Naive thymus-derived CD4-positive, alpha-beta T cell (primary cell): ENCODE measurements around the gene EXO5. TPM values are rescaled to one million over a fixed set of nuclear protein-coding genes. Genes with fewer than 3 reads are reported as not detected.
"Not testable (repeated sequence)": the region's sequence is repeated elsewhere in the genome, so short reads cannot be mapped to it uniquely, and the experiment has no call there.

Experiments
- ATAC-seq: fragments of 150-1000 bp; cut with Tn5 transposase; 2 replicates; pipeline ENCODE4 v1.10.0; 2021; ENCODE audit warnings: mild to moderate bottlenecking, moderate library complexity
- CTCF ChIA-PET: fragments of 350-600 bp; sonication (Branson Sonifier 250); formaldehyde crosslinking; loops from one replicate; lab custom pipeline; 2021; ENCODE audit warnings: antibody characterized with exemption; lab: Charles Lee
- POLR2A ChIA-PET: fragments of 350-600 bp; sonication (Branson Sonifier 250); formaldehyde crosslinking; loops from one replicate; lab custom pipeline; 2021; ENCODE audit warnings: antibody characterized with exemption, inconsistent platforms; lab: Charles Lee
- DNase-seq, 9 donors: peaks; one replicate each; pipeline versions ENCODE4 v3.0.0 to v3.0.0-alpha.2; 2020 to 2022; ENCODE audit warnings: mixed read lengths in 1 of 9
- H3K27ac ChIP-seq: one replicate; pipeline ENCODE4 v1.7.0; 2013; ENCODE audit warnings: mild to moderate bottlenecking, low read depth, low read length, moderate library complexity
- H3K27me3 ChIP-seq, 2 donors: one replicate each; pipeline ENCODE4 v1.7.0; 2013; ENCODE audit warnings: low read length in 2 of 2, mild to moderate bottlenecking in 2 of 2, moderate library complexity in 2 of 2; ENCODE audit not compliant: control insufficient read depth in 2 of 2, insufficient read depth in 2 of 2
- H3K36me3 ChIP-seq, 3 experiments: 1 replicate in 2 of 3; 2 replicates in 1 of 3; pipeline ENCODE4 v1.7.0; 2013; ENCODE audit warnings: low read length in 3 of 3, mild to moderate bottlenecking in 3 of 3, moderate library complexity in 1 of 3; ENCODE audit not compliant: insufficient read depth in 3 of 3, control insufficient read depth in 2 of 3
- H3K4me1 ChIP-seq, 2 donors: one replicate each; pipeline ENCODE4 v1.7.0; 2013; ENCODE audit warnings: low read length in 2 of 2, mild to moderate bottlenecking in 2 of 2, moderate library complexity in 1 of 2; ENCODE audit not compliant: control insufficient read depth in 2 of 2, insufficient read depth in 2 of 2
- H3K4me3 ChIP-seq: 2 replicates; pipeline ENCODE4 v1.7.0; 2013; ENCODE audit warnings: mild to moderate bottlenecking, low read length
- H3K9me3 ChIP-seq, 3 experiments: 1 replicate in 2 of 3; 2 replicates in 1 of 3; pipeline ENCODE4 v1.7.0; 2013; ENCODE audit warnings: low read length in 3 of 3; ENCODE audit not compliant: control insufficient read depth in 2 of 3
- H3K27ac Mint-ChIP-seq, 9 donors: one replicate each; pipeline ENCODE4 v1.8.0; 2020 to 2022; ENCODE audit warnings: mixed read lengths in 9 of 9, mild to moderate bottlenecking in 8 of 9, moderate library complexity in 5 of 9, inconsistent platforms in 2 of 9
- H3K27me3 Mint-ChIP-seq, 5 donors: one replicate each; pipeline ENCODE4 v1.8.0; 2021 to 2022; ENCODE audit warnings: mixed read lengths in 5 of 5, mild to moderate bottlenecking in 1 of 5
- H3K36me3 Mint-ChIP-seq, 5 donors: one replicate each; pipeline ENCODE4 v1.8.0; 2020 to 2022; ENCODE audit warnings: mixed read lengths in 5 of 5, mild to moderate bottlenecking in 3 of 5, inconsistent platforms in 1 of 5
- H3K4me1 Mint-ChIP-seq, 7 donors: one replicate each; pipeline ENCODE4 v1.8.0; 2020 to 2022; ENCODE audit warnings: mixed read lengths in 7 of 7, mild to moderate bottlenecking in 3 of 7, inconsistent platforms in 1 of 7
- H3K4me3 Mint-ChIP-seq, 10 donors: one replicate each; pipeline ENCODE4 v1.8.0; 2020 to 2022; ENCODE audit warnings: mild to moderate bottlenecking in 10 of 10, mixed read lengths in 10 of 10, moderate library complexity in 6 of 10, inconsistent platforms in 2 of 10
- H3K9me3 Mint-ChIP-seq, 11 donors: one replicate each; pipeline ENCODE4 v1.8.0; 2020 to 2022; ENCODE audit warnings: mixed read lengths in 11 of 11, mild to moderate bottlenecking in 4 of 11, inconsistent platforms in 1 of 11, moderate library complexity in 1 of 11
- intact Hi-C, 2 donors: fragments of 100-400 bp; cut with micrococcal nuclease; formaldehyde crosslinking; loops; one replicate each; pipeline ENCODE4 v1.15.1; 2023
- polyA plus RNA-seq, 2 donors: library from polyadenylated mRNA; unstranded; fragments of 300-500 nt; fragmentation: Illumina TruSeq; gene quantifications; one replicate each; pipeline ENCODE4 v1.2.3, GENCODE V29; 2021
- total RNA-seq, 6 experiments: library from RNA in 5 of 6; stranded (reverse) in 5 of 6; gene quantifications; 1 replicate in 5 of 6; 2 replicates in 1 of 6; pipeline ENCODE4 v1.2.3 and lab custom pipeline; 2021 to 2026

Gene EXO5
- total and polyA plus RNA-seq, 7 experiments from 2014 or later, result 5.2 to 14.1 (median 8.6) TPM

GRCh38 chr1:40477678-40478053 lies 30.9 kb upstream of the EXO5 start:
- peaks cover 0 to 16% (median 0%) of the 10 kb centered on the region in 3 experiments for H3K36me3 ChIP-seq
- H3K4me3 ChIP-seq, result peak overlapping the region; percentile 85
- H3K4me1 ChIP-seq, result peaks cover 0 to 5% of the 10 kb centered on the region in 2 donors
- peak overlapping the region; percentile 64 for H3K27ac ChIP-seq
- DNase-seq (peak in 2 of 9 donors; percentile 8 to 39), ATAC-seq (peak; percentile 19)
- Mint-ChIP-seq H3K36me3 (peaks cover 24 to 61% (median 44%) of the 10 kb centered on the region in 5 donors), H3K27ac (peak overlapping the region; percentile 47 to 93 (median 81)), H3K9me3 (peaks cover 11 to 92% (median 48%) of the 10 kb centered on the region in 11 donors), H3K4me3 (peak overlapping the region; percentile 80 to 94 (median 88)), H3K27me3 (no peaks in the 10 kb centered on the region), H3K4me1 (peaks cover 12 to 34% (median 27%) of the 10 kb centered on the region in 7 donors)
- ChIA-PET CTCF (no interaction called here), POLR2A (interaction anchor here (1.1 to 1.7 kb wide), 3 partner anchors 12 to 54 kb away, joined by 3 to 4 read pairs (median 4); partner anchors contain the start of gene ZNF684)
- intact Hi-C loops, result loop anchor here (1.0 to 2.0 kb wide), 3 partner anchors 27 to 54 kb away; partner anchors contain the start of genes EXO5 (in 2 of the 2), ZFP69B (in 2 of the 2) and ZNF684 (in 1 of the 2)
- H3K9me3 ChIP-seq, result peaks cover 0 to 46% (median 0%) of the 10 kb centered on the region in 3 experiments
- H3K27me3 ChIP-seq, result no peaks in the 10 kb centered on the region

GRCh38 chr1:40478276-40478675 lies 30.3 kb upstream of the EXO5 start:
- CTCF ChIA-PET, result no interaction called here
- H3K27ac Mint-ChIP-seq, result peak overlapping the region; percentile 52 to 93 (median 81)

GRCh38 chr1:40479156-40479555 lies 29.4 kb upstream of the EXO5 start:
- Histone ChIP-seq H3K27me3 (no peaks in the 10 kb centered on the region), H3K4me1 (peaks cover 0 to 5% of the 10 kb centered on the region in 2 donors), H3K4me3 (no peak overlapping the region), H3K27ac (no peak overlapping the region), H3K36me3 (peaks cover 0 to 26% (median 0%) of the 10 kb centered on the region in 3 experiments), H3K9me3 (peaks cover 0 to 37% (median 0%) of the 10 kb centered on the region in 3 experiments)
- H3K4me1 Mint-ChIP-seq, result peaks cover 12 to 34% (median 27%) of the 10 kb centered on the region in 7 donors
- no peak for DNase-seq
- ChIA-PET POLR2A (no interaction called here), CTCF (no interaction called here)
- intact Hi-C loops, result no loop called here
- no peak for ATAC-seq
- H3K36me3 Mint-ChIP-seq, result peaks cover 19 to 69% (median 53%) of the 10 kb centered on the region in 5 donors
- peaks cover 4 to 91% (median 44%) of the 10 kb centered on the region in 11 donors for H3K9me3 Mint-ChIP-seq
- H3K4me3 Mint-ChIP-seq, result peak overlapping the region in 6 of 10 donors; percentile 6 to 92 (median 71)
- peak overlapping the region in 5 of 9 donors; percentile 57 to 84 (median 73) for H3K27ac Mint-ChIP-seq
- no peaks in the 10 kb centered on the region for H3K27me3 Mint-ChIP-seq

More at GRCh38 chr1:40478276-40478675, 30.3 kb upstream of the EXO5 start:
- POLR2A ChIA-PET, result interaction anchor here (0.7 to 1.7 kb wide), 4 partner anchors 12 to 94 kb away, joined by 3 to 4 read pairs (median 4); partner anchors contain the start of gene ZNF684
- Mint-ChIP-seq H3K9me3 (peaks cover 6 to 92% (median 47%) of the 10 kb centered on the region in 11 donors), H3K27me3 (no peaks in the 10 kb centered on the region), H3K4me1 (peaks cover 12 to 34% (median 27%) of the 10 kb centered on the region in 7 donors), H3K4me3 (peak overlapping the region; percentile 80 to 94 (median 88)), H3K36me3 (peaks cover 19 to 65% (median 48%) of the 10 kb centered on the region in 5 donors)
- ATAC-seq, result no peak
- H3K27ac ChIP-seq, result no peak overlapping the region
- peaks cover 0 to 5% of the 10 kb centered on the region in 2 donors for H3K4me1 ChIP-seq
- H3K36me3 ChIP-seq, result peaks cover 0 to 22% (median 0%) of the 10 kb centered on the region in 3 experiments
- DNase-seq, result no peak
- H3K9me3 ChIP-seq, result peaks cover 0 to 44% (median 0%) of the 10 kb centered on the region in 3 experiments
- peak overlapping the region; percentile 85 for H3K4me3 ChIP-seq
- H3K27me3 ChIP-seq, result no peaks in the 10 kb centered on the region
- intact Hi-C loops, result no loop called here

- peaks cover 23 to 86% (median 67%) of the 10 kb centered on the region in 11 donors for H3K9me3 Mint-ChIP-seq
- H3K36me3 Mint-ChIP-seq, result peaks cover 39 to 79% (median 77%) of the 10 kb centered on the region in 5 donors
- ATAC-seq, result no peak
These were observed 13.2 kb upstream of the EXO5 start for GRCh38 chr1:40495315-40495903.

GRCh38 chr1:40502651-40503050 lies 5.9 kb upstream of the EXO5 start:
- H3K27ac Mint-ChIP-seq, H3K4me1 ChIP-seq, H3K4me3 ChIP-seq, intact Hi-C loops, H3K27ac ChIP-seq, CTCF ChIA-PET, H3K36me3 ChIP-seq, ATAC-seq, H3K27me3 ChIP-seq, H3K27me3 Mint-ChIP-seq, DNase-seq, POLR2A ChIA-PET, H3K4me3 Mint-ChIP-seq: not testable (repeated sequence)
- Mint-ChIP-seq H3K36me3 (peaks cover 24 to 69% (median 64%) of the 10 kb centered on the region in 5 donors), H3K4me1 (peaks cover 0 to 12% (median 1%) of the 10 kb centered on the region in 7 donors), H3K9me3 (peaks cover 14 to 95% (median 60%) of the 10 kb centered on the region in 11 donors)
- peaks cover 4 to 64% (median 21%) of the 10 kb centered on the region in 3 experiments for H3K9me3 ChIP-seq

More at GRCh38 chr1:40495315-40495903, 13.2 kb upstream of the EXO5 start:
- Histone ChIP-seq H3K36me3 (peaks cover 0 to 49% (median 9%) of the 10 kb centered on the region in 3 experiments), H3K9me3 (peaks cover 4 to 66% (median 22%) of the 10 kb centered on the region in 3 experiments), H3K4me1 (no peaks in the 10 kb centered on the region), H3K27ac (no peak overlapping the region), H3K4me3 (no peak overlapping the region), H3K27me3 (no peaks in the 10 kb centered on the region)
- no peak overlapping the region for H3K27ac Mint-ChIP-seq
- DNase-seq, result no peak
- POLR2A ChIA-PET, result no interaction called here
- H3K4me1 Mint-ChIP-seq, result no peaks in the 10 kb centered on the region
- H3K27me3 Mint-ChIP-seq, result no peaks in the 10 kb centered on the region
- CTCF ChIA-PET, result no interaction called here
- intact Hi-C loops, result no loop called here
- no peak overlapping the region for H3K4me3 Mint-ChIP-seq

- no peak for DNase-seq
- peak overlapping the region; percentile 44 to 91 (median 72) for H3K27ac Mint-ChIP-seq
- CTCF ChIA-PET, result no interaction called here
- no peaks in the 10 kb centered on the region for H3K27me3 ChIP-seq
- no peaks in the 10 kb centered on the region for H3K4me1 ChIP-seq
- peak overlapping the region; percentile 76 to 93 (median 91) for H3K4me3 Mint-ChIP-seq
- ATAC-seq, result no peak
- POLR2A ChIA-PET, result interaction anchor here (0.6 to 2.4 kb wide), 3 partner anchors 24 to 1838 kb away, joined by 3 to 20 read pairs (median 6); partner anchors contain the start of genes NFYC and ZNF684
- peaks cover 0 to 8% (median 0%) of the 10 kb centered on the region in 3 experiments for H3K36me3 ChIP-seq
- peaks cover 9 to 20% (median 12%) of the 10 kb centered on the region in 7 donors for H3K4me1 Mint-ChIP-seq
- peak overlapping the region; percentile 70 for H3K4me3 ChIP-seq
- H3K9me3 Mint-ChIP-seq, result peaks cover 7 to 77% (median 38%) of the 10 kb centered on the region in 11 donors
- no peaks in the 10 kb centered on the region for H3K27me3 Mint-ChIP-seq
- H3K9me3 ChIP-seq, result peaks cover 0 to 29% (median 8%) of the 10 kb centered on the region in 3 experiments
- H3K27ac ChIP-seq, result peak overlapping the region; percentile 68
- intact Hi-C loops, result loop anchor here (1.0 kb wide), 4 partner anchors 23 to 59 kb away; partner anchors contain the start of genes ZFP69 (in 2 of the 2), ZNF684 (in 2 of the 2) and ZFP69B (in 1 of the 2)
- H3K36me3 Mint-ChIP-seq, result peaks cover 19 to 60% (median 43%) of the 10 kb centered on the region in 5 donors
These were observed 594 bp upstream of the EXO5 start for GRCh38 chr1:40507973-40508372.
